ELR (cell line): Measurements from ENCODE around the gene TOP2A.

Experiments used
- DNase-seq: peaks from one replicate; pipeline ENCODE4 v3.0.0-alpha.2; 2015; ENCODE audit warnings: low read depth

The TOP2A gene, protein sequence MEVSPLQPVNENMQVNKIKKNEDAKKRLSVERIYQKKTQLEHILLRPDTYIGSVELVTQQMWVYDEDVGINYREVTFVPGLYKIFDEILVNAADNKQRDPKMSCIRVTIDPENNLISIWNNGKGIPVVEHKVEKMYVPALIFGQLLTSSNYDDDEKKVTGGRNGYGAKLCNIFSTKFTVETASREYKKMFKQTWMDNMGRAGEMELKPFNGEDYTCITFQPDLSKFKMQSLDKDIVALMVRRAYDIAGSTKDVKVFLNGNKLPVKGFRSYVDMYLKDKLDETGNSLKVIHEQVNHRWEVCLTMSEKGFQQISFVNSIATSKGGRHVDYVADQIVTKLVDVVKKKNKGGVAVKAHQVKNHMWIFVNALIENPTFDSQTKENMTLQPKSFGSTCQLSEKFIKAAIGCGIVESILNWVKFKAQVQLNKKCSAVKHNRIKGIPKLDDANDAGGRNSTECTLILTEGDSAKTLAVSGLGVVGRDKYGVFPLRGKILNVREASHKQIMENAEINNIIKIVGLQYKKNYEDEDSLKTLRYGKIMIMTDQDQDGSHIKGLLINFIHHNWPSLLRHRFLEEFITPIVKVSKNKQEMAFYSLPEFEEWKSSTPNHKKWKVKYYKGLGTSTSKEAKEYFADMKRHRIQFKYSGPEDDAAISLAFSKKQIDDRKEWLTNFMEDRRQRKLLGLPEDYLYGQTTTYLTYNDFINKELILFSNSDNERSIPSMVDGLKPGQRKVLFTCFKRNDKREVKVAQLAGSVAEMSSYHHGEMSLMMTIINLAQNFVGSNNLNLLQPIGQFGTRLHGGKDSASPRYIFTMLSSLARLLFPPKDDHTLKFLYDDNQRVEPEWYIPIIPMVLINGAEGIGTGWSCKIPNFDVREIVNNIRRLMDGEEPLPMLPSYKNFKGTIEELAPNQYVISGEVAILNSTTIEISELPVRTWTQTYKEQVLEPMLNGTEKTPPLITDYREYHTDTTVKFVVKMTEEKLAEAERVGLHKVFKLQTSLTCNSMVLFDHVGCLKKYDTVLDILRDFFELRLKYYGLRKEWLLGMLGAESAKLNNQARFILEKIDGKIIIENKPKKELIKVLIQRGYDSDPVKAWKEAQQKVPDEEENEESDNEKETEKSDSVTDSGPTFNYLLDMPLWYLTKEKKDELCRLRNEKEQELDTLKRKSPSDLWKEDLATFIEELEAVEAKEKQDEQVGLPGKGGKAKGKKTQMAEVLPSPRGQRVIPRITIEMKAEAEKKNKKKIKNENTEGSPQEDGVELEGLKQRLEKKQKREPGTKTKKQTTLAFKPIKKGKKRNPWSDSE (N-terminal part only)

GRCh38 chr17:40417609-40418427 is at the start of gene TOP2A:
TOP2A (minus strand) TSS chr17:40417896; CDS start chr17:40417791, 105 bp downstream.
- peak; percentile 100 for DNase-seq

- no peak for DNase-seq
These were observed 49.7 kb upstream of the TOP2A start for GRCh38 chr17:40467281-40467867.

DNA sequence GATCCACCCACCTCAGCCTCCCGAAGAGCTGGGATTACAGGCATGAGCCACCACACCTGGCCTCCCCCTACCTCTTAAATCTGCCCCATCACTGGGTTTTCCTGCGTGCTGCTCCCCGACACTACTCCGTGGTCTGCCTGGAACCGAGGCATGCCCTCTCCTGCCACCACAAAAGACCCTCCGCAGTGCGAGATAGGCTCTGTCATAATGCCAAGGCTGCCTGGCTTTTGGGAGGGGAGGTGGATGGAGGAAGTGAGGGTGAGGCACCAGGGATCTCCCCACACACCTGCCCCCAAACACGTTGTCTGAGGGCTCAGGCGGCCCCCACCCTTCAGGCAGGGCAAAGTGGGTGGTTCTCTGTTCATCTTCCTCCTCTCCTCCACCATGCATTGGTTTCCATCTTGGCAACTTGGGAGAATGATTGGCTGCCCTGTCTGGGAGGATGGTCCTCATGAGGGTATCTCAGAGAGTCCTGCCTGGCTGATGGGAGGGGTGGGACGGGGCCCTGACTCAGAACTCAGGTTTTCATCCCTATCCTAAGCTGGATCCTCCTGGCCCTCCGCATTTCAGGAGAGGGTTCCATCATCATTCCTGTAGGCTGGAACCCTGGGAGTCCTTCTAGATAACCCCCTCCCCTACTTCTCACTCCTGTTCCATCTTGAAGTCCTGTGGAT is 48.7 kb upstream of the TOP2A start:
- no peak for DNase-seq

DNA sequence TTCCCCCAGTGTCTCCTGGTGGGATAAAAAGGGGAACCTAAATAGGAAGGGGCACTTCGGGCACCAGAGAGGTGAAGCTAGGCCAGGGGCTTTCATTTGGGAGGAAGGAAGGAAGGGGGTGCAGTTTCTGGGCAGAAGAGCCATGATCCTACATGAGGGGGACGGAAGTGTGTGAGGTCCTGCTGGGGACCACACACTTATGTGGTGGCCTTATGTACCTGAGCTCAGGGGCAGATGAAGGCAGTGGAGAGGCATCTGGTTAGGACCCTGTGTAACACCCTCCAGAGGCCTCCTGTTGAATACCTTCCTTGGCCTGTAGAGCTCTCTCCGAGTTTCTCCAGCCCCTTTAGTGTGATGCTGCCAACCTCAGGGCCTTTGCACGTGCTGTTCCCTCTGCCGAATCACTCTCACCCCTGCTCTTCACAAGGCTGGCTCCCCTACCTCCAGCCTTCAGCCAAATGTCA is 46.7 kb upstream of the TOP2A start:
- no peak for DNase-seq

DNA sequence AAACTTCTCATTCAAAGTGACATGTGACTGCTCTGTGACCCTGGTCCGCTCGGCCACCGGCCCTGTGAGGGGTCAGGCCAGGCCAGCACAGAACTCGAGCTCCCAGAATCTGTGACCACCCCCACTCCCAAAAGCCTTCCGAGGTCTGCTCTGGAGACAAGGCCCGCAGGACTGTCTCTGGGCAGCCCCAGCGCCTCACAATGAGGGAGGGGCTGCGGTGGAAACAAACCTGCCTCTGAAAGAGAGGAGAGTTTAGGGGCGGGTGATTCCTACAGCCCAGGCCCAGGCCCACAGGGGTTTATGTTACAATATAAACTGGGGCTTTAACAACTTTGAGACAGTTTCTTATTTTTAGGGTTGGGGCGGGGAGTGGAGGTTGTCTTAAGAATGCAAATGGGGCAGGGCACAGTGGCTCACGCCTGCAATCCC is 45.4 kb upstream of the TOP2A start:
- no peak for DNase-seq

- no peak for DNase-seq
These were observed 44.8 kb upstream of the TOP2A start for GRCh38 chr17:40462343-40463121.

GRCh38 chr17:40461732-40462342 is 44.1 kb upstream of the TOP2A start:
- no peak for DNase-seq

- no peak for DNase-seq
These were observed 43.5 kb upstream of the TOP2A start for GRCh38 chr17:40460968-40461731.

DNA sequence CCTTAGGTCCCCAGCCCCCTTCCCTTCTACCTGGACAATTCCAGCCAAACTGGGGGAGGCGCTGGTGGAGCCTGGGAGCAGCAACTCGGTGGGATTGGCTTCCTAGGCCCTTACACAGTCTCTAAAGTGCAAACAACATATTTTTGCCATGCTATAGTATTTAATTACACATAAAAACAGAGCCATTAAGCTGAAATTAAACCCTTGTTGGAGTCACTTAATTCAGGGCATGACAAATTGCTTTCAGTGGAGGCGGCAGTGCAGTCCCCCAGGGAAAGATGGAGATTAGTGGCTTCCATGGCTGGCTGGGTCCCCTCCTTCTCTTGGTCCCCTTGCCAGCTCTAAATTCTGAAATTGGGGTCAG is 42.9 kb upstream of the TOP2A start:
- no peak for DNase-seq

GRCh38 chr17:40459636-40460603 is 42.2 kb upstream of the TOP2A start:
- no peak for DNase-seq

- no peak for DNase-seq
These were observed 41.3 kb upstream of the TOP2A start for GRCh38 chr17:40458851-40459482.

- peak; percentile 76 for DNase-seq
These were observed 40.5 kb upstream of the TOP2A start for GRCh38 chr17:40457964-40458791.

DNA sequence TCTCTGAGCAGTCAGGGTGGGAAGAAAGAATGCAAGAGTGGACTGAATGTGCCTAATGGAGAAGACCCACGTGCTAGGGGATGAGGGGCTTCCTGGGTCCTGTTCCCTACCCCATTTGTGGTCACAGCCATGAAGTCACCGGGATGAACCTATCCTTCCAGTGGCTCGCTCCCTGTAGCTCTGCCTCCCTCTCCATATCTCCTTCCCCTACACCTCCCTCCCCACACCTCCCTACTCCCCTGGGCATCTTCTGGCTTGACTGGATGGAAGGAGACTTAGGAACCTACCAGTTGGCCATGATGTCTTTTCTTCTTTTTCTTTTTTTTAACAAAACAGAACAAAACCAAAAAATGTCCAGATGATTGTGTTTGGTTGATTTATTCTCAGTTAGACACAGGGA is 39.7 kb upstream of the TOP2A start:
- no peak for DNase-seq

- no peak for DNase-seq
These were observed 38.8 kb upstream of the TOP2A start for GRCh38 chr17:40456396-40456951.

DNA sequence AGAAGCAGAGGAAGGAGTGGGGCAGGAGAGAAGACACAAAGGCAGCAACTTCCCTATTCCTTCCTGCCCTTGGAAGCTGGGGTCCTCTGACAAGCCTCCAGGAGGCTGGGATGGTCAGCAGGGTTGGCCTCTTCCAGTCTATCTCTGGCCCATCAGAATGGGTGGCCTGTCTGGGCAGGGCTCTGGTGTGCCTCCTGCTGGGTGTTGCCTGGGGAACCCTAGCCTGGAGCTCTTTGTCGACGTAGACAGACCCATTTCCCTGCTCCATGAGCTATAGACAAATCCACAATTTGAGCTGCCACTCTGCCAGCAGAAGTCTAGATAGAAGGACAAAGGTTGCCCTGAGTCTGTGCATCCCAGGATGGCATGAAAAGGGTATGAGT is 36.9 kb upstream of the TOP2A start:
- no peak for DNase-seq
